Measurements from ENCODE around the gene VWA3A. TPM values are rescaled to one million over a fixed set of nuclear protein-coding genes. Genes with fewer than 3 reads are reported as not detected.
"Not testable (repeated sequence)": the region's sequence is repeated elsewhere in the genome, so short reads cannot be mapped to it uniquely, and the experiment has no call there.

VWA3A gene
- total RNA-seq, 1 experiment from 2014 or later = not detected

DNA sequence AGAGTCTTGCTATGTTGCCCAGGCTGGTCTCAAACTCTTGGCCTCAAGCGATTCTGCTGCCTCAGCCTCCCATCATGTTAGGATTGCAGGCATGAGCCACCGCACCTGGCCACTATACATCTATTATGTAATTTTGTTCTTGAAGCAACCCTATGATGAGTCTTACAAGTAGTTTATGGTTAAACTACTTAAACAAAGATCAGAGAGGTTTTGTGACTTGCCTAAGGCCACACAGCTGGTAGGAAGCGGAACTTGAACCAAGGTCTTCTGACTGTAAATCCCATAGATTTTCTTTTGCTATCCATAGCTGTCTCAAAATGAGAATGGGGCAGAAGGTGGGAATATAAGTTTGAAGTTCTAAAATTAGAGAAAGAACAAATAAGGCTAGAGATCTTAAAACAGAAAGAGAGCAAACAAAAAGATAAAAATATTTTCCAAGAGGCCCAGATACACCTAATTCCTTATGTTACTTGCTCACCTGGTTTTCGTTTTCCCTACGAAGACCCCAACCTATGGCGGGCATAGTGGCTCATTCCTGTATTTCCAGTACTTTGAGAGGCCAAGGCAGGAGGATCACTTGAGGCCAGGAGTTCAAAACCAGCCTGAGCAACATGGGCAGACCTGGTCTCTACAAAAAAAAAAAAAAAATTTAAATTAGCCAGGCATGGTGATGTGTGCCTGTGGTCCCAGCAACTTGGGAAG, 32.4 kb downstream of the VWA3A start:
- H3K9me3 ChIP-seq (ENCODE audit: low read length) = no peaks in the 10 kb centered on the region
- no peaks in the 10 kb centered on the region for H3F3A ChIP-seq (ENCODE audit: low read length, unreplicated experiment)
- intact Hi-C loops (cut with micrococcal nuclease) = no loop called here
- no peaks in the 10 kb centered on the region for H3K4me1 ChIP-seq (ENCODE audit: insufficient read depth, low read length)
- no peak overlapping the region for H2AFZ ChIP-seq (ENCODE audit: low read length)
- H4K20me1 ChIP-seq (ENCODE audit: low read length) = no peaks in the 10 kb centered on the region
- H3K79me2 ChIP-seq (ENCODE audit: low read length) = no peaks in the 10 kb centered on the region
- no peak overlapping the region for H3K27ac ChIP-seq (ENCODE audit: low read length)
- ATAC-seq (no peak), DNase-seq (no peak)
- no peaks in the 10 kb centered on the region for H3K9me2 ChIP-seq (replicated peaks; ENCODE audit: low read length)
- H3K36me3 ChIP-seq (ENCODE audit: low read depth, low read length) = no peaks in the 10 kb centered on the region
- no TSS peak for BruUV-seq (replicated peaks)
- TF ChIP-seq EZH2phosphoT487 (IDR thresholded peaks at IDR 0.05; ENCODE audit: borderline replicate concordance, low read length) (no peak), EZH2 (IDR thresholded peaks at IDR 0.05; ENCODE audit: low read length, unreplicated experiment) (no peak)
- TF ChIP-seq, protein P1, sequence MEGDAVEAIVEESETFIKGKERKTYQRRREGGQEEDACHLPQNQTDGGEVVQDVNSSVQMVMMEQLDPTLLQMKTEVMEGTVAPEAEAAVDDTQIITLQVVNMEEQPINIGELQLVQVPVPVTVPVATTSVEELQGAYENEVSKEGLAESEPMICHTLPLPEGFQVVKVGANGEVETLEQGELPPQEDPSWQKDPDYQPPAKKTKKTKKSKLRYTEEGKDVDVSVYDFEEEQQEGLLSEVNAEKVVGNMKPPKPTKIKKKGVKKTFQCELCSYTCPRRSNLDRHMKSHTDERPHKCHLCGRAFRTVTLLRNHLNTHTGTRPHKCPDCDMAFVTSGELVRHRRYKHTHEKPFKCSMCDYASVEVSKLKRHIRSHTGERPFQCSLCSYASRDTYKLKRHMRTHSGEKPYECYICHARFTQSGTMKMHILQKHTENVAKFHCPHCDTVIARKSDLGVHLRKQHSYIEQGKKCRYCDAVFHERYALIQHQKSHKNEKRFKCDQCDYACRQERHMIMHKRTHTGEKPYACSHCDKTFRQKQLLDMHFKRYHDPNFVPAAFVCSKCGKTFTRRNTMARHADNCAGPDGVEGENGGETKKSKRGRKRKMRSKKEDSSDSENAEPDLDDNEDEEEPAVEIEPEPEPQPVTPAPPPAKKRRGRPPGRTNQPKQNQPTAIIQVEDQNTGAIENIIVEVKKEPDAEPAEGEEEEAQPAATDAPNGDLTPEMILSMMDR (conservative IDR thresholded peaks at IDR 0.05; ENCODE audit: low read depth, low read length) = no peak
- H3K27me3 ChIP-seq (ENCODE audit: low read length) = no peaks in the 10 kb centered on the region
- no peak overlapping the region for H3K4me3 ChIP-seq (ENCODE audit: low read length)
- POLR2A ChIA-PET (ENCODE audit: unreplicated experiment) = no interaction called here
- CTCF ChIA-PET = no interaction called here
- H3K4me2 ChIP-seq (ENCODE audit: low read length) = no peak overlapping the region
- no peak overlapping the region for H3K9ac ChIP-seq (ENCODE audit: low read length)

DNA sequence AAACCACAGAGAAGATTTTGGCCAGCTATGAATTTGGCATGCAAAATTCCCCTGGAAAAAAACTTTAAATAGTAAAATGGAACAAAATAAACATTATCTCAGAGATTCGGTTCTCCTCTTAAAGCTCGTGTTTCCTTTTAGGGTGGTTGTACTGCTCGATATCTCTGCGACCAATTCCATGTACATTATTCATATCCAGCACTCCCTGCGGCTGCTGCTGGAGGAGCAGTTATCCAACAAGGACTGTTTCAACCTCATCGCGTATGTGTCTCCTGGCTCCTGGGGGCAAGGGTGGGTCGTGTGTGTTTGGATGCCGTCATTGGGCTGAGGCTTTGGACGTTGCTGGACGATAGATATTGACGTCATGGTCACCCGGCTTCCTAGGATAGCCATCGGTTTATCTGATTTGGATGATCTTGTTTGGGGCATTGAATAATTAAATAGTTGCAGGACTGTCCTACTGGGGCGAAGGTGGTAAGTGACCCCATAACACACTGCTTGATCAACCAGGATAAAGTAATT, 33.8 kb downstream of the VWA3A start:
- H3K27ac ChIP-seq (ENCODE audit: low read length) = no peak overlapping the region
- H3K9me2 ChIP-seq (replicated peaks; ENCODE audit: low read length) = no peaks in the 10 kb centered on the region
- ChIA-PET CTCF (no interaction called here), POLR2A (ENCODE audit: unreplicated experiment) (no interaction called here)
- H2AFZ ChIP-seq (ENCODE audit: low read length) = no peak overlapping the region
- H3K27me3 ChIP-seq (ENCODE audit: low read length) = no peaks in the 10 kb centered on the region
- no peaks in the 10 kb centered on the region for H3K36me3 ChIP-seq (ENCODE audit: low read depth, low read length)
- H3F3A ChIP-seq (ENCODE audit: low read length, unreplicated experiment) = no peaks in the 10 kb centered on the region
- no TSS peak for BruUV-seq (replicated peaks)
- TF ChIP-seq EZH2phosphoT487 (IDR thresholded peaks at IDR 0.05; ENCODE audit: borderline replicate concordance, low read length) = no peak
- TF ChIP-seq, protein P1 (conservative IDR thresholded peaks at IDR 0.05; ENCODE audit: low read depth, low read length) = no peak
- no peak for TF ChIP-seq EZH2 (IDR thresholded peaks at IDR 0.05; ENCODE audit: low read length, unreplicated experiment)
- H4K20me1 ChIP-seq (ENCODE audit: low read length) = no peaks in the 10 kb centered on the region
- ATAC-seq (no peak), DNase-seq (no peak)
- H3K79me2 ChIP-seq (ENCODE audit: low read length) = no peaks in the 10 kb centered on the region
- H3K9me3 ChIP-seq (ENCODE audit: low read length) = no peaks in the 10 kb centered on the region
- no peak overlapping the region for H3K9ac ChIP-seq (ENCODE audit: low read length)
- no peak overlapping the region for H3K4me3 ChIP-seq (ENCODE audit: low read length)
- H3K4me1 ChIP-seq (ENCODE audit: insufficient read depth, low read length) = no peaks in the 10 kb centered on the region
- H3K4me2 ChIP-seq (ENCODE audit: low read length) = no peak overlapping the region
- intact Hi-C loops (cut with micrococcal nuclease) = no loop called here

DNA sequence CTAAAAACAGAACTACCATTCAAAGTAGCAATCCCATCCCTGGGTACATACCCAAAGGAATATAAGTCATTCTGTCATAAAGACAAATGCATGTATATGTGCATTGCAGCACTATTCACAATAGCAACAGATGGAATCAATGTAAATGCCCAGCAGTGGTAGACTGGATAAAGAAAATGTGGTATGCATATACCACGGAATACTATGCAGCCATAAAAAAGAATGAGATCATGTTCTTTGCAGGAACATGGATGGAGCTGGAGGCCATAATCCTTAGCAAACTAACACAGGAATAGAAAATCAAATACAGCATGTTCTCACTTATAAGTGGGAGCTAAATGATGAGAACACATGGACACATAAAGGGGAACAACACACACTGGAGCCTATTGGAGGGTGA, 36.2 kb downstream of the VWA3A start:
- H3F3A ChIP-seq (ENCODE audit: low read length, unreplicated experiment); DNase-seq; H3K27me3 ChIP-seq (ENCODE audit: low read length); intact Hi-C loops (cut with micrococcal nuclease); H3K27ac ChIP-seq (ENCODE audit: low read length); POLR2A ChIA-PET (ENCODE audit: unreplicated experiment); ATAC-seq; H3K9me2 ChIP-seq (replicated peaks; ENCODE audit: low read length); H3K4me2 ChIP-seq (ENCODE audit: low read length); H3K36me3 ChIP-seq (ENCODE audit: low read depth, low read length); H3K79me2 ChIP-seq (ENCODE audit: low read length); H3K4me1 ChIP-seq (ENCODE audit: insufficient read depth, low read length); BruUV-seq (replicated peaks); H2AFZ ChIP-seq (ENCODE audit: low read length); H4K20me1 ChIP-seq (ENCODE audit: low read length); H3K9me3 ChIP-seq (ENCODE audit: low read length); H3K9ac ChIP-seq (ENCODE audit: low read length); H3K4me3 ChIP-seq (ENCODE audit: low read length): not testable (repeated sequence)
- CTCF ChIA-PET = interaction anchor here (0.7 kb wide), 1 partner anchor 30 kb away, joined by 8 read pairs; no protein-coding TSS in a partner anchor
